Trophoblast cell (in vitro differentiated cells and primary cell): ENCODE results near the gene CFHR3.
"Not testable (repeated sequence)": the region's sequence is repeated elsewhere in the genome, so short reads cannot be mapped to it uniquely, and the experiment has no call there.

ENCODE experiments used
- DNase-seq, 2 donors: peaks; one replicate each; pipeline ENCODE4 v3.0.0-alpha.2; 2016
- H2AFZ ChIP-seq: 2 replicates; pipeline ENCODE4 v1.6.1; 2013; ENCODE audit warnings: low read length, moderate library complexity, mild to moderate bottlenecking; ENCODE audit not compliant: insufficient read depth, poor library complexity
- H2AK5ac ChIP-seq: 2 replicates; pipeline ENCODE4 v1.6.1; 2013; ENCODE audit warnings: mild to moderate bottlenecking, low read length
- H2BK120ac ChIP-seq: 2 replicates; pipeline ENCODE4 v1.6.1; 2013; ENCODE audit warnings: low read length, mild to moderate bottlenecking, moderate library complexity; ENCODE audit not compliant: insufficient read depth, poor library complexity
- H2BK12ac ChIP-seq: 2 replicates; pipeline ENCODE4 v1.6.1; 2013; ENCODE audit warnings: mild to moderate bottlenecking, low read length, moderate library complexity
- H2BK5ac ChIP-seq: 2 replicates; pipeline ENCODE4 v1.6.1; 2013; ENCODE audit warnings: low read length, low read depth, moderate library complexity, mild to moderate bottlenecking; ENCODE audit not compliant: poor library complexity
- H3K14ac ChIP-seq: 2 replicates; pipeline ENCODE4 v1.6.1; 2013; ENCODE audit warnings: mild to moderate bottlenecking, low read length
- H3K18ac ChIP-seq: 2 replicates; pipeline ENCODE4 v1.6.1; 2013; ENCODE audit warnings: mild to moderate bottlenecking, low read length
- H3K23ac ChIP-seq: 2 replicates; pipeline ENCODE4 v1.6.1; 2013; ENCODE audit warnings: low read length
- H3K27ac ChIP-seq: 2 replicates; pipeline ENCODE4 v1.5.1; 2013; ENCODE audit warnings: low read depth, mild to moderate bottlenecking, inconsistent platforms, low read length, moderate library complexity
- H3K27me3 ChIP-seq: 2 replicates; pipeline ENCODE4 v1.6.1; 2013; ENCODE audit warnings: inconsistent platforms, mild to moderate bottlenecking, low read length, moderate library complexity; ENCODE audit not compliant: insufficient read depth
- H3K36me3 ChIP-seq, 2 experiments: 1 replicate in 1 of 2; 2 replicates in 1 of 2; pipeline ENCODE4 v1.6.1; 2013; ENCODE audit warnings: low read length in 2 of 2, mild to moderate bottlenecking in 2 of 2, moderate library complexity in 1 of 2; ENCODE audit not compliant: insufficient read depth in 2 of 2, control insufficient read depth in 1 of 2
- H3K4ac ChIP-seq: 2 replicates; pipeline ENCODE4 v1.6.1; 2013; ENCODE audit warnings: low read depth, mild to moderate bottlenecking, low read length, moderate library complexity
- H3K4me1 ChIP-seq, 2 experiments: 1 replicate in 1 of 2; 2 replicates in 1 of 2; pipeline ENCODE4 v1.6.1; 2013; ENCODE audit warnings: low read length in 2 of 2, mild to moderate bottlenecking in 2 of 2, moderate library complexity in 1 of 2; ENCODE audit not compliant: insufficient read depth in 2 of 2, control insufficient read depth in 1 of 2
- H3K4me2 ChIP-seq: 2 replicates; pipeline ENCODE4 v1.6.1; 2013; ENCODE audit warnings: inconsistent platforms, mild to moderate bottlenecking, low read length, moderate library complexity
- H3K4me3 ChIP-seq: 2 replicates; pipeline ENCODE4 v1.5.1; 2013; ENCODE audit warnings: mild to moderate bottlenecking, low read depth, low read length, inconsistent platforms
- H3K79me1 ChIP-seq: one replicate; pipeline ENCODE4 v1.6.1; 2013; ENCODE audit warnings: low read length
- H3K79me2 ChIP-seq: 2 replicates; pipeline ENCODE4 v1.6.1; 2013; ENCODE audit warnings: low read length, mild to moderate bottlenecking; ENCODE audit not compliant: control insufficient read depth, insufficient read depth, poor library complexity
- H3K9ac ChIP-seq: 2 replicates; pipeline ENCODE4 v1.6.1; 2013; ENCODE audit warnings: mild to moderate bottlenecking, low read length
- H3K9me3 ChIP-seq: 2 replicates; pipeline ENCODE4 v1.6.1; 2013; ENCODE audit warnings: low read depth, mild to moderate bottlenecking, control low read depth, inconsistent platforms, low read length; ENCODE audit not compliant: insufficient read depth
- H4K12ac ChIP-seq: 2 replicates; pipeline ENCODE4 v1.6.1; 2013; ENCODE audit warnings: low read depth, mild to moderate bottlenecking, low read length, moderate library complexity
- H4K8ac ChIP-seq: 2 replicates; pipeline ENCODE4 v1.6.1; 2013; ENCODE audit warnings: low read depth, mild to moderate bottlenecking, low read length, moderate library complexity
- H4K91ac ChIP-seq: one replicate; pipeline ENCODE4 v1.6.1; 2013; ENCODE audit warnings: low read depth, mild to moderate bottlenecking, low read length, moderate library complexity
- WGBS: extraction: QIAGEN DNeasy Blood & Tissue Kit; methylation state at CpG from one replicate; pipeline ENCODE4 v1.1.7; 2013; ENCODE audit warnings: missing lambda C conversion rate; ENCODE audit not compliant: insufficient read length, insufficient coverage; ENCODE audit errors: extremely low coverage; 5-methylcytosine and 5-hydroxymethylcytosine counted together

The CFHR3 gene

DNA sequence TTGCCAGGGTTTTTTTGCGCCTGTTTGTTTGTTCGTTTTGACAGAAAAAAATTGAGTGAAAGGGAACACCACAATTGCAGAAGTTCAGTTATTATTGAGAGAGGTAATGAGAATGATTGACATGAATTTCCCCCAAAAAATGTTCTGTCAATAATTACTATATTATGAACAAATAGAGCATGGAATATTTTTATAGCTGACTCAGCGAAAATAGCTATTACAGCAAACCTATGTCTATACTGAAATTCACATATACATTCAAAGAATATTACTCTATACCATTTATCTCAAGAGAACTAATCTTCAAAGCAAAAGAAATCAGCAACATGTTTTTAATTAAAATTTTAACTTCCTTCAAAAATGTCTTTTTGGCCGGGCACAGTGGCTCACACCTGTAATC, 4.8 kb upstream of the CFHR3 start:
- not testable (repeated sequence) for H3K79me1 ChIP-seq, H3K36me3 ChIP-seq, H3K27me3 ChIP-seq, H3K27ac ChIP-seq, H2AK5ac ChIP-seq, H2BK12ac ChIP-seq, H2AFZ ChIP-seq, H3K9me3 ChIP-seq, H3K23ac ChIP-seq, H3K79me2 ChIP-seq, H3K9ac ChIP-seq, H3K18ac ChIP-seq, H3K14ac ChIP-seq, DNase-seq, H4K91ac ChIP-seq, H3K4me3 ChIP-seq, H2BK120ac ChIP-seq, H2BK5ac ChIP-seq, H3K4me2 ChIP-seq, H4K8ac ChIP-seq, H3K4me1 ChIP-seq, H4K12ac ChIP-seq, H3K4ac ChIP-seq
- no CpG with 5 or more reads among the region's 4 CpGs for WGBS

- H3K9ac ChIP-seq: no peak overlapping the region
- no peak overlapping the region for H3K4me2 ChIP-seq
- no peaks in the 10 kb centered on the region for H3K9me3 ChIP-seq
- H4K91ac ChIP-seq: no peak overlapping the region
- H3K4ac ChIP-seq: no peak overlapping the region
- no peak overlapping the region for H4K8ac ChIP-seq
- H3K4me3 ChIP-seq: no peak overlapping the region
- WGBS: no CpG with 5 or more reads among the region's 1 CpG
- H3K18ac ChIP-seq: no peak overlapping the region
- H2BK12ac ChIP-seq: no peak overlapping the region
- no peak overlapping the region for H3K23ac ChIP-seq
- no peak overlapping the region for H2BK5ac ChIP-seq
- H2BK120ac ChIP-seq: no peak overlapping the region
- H3K27me3 ChIP-seq: no peaks in the 10 kb centered on the region
- H2AK5ac ChIP-seq: no peak overlapping the region
- H3K36me3 ChIP-seq: no peaks in the 10 kb centered on the region
- no peak overlapping the region for H2AFZ ChIP-seq
- no peaks in the 10 kb centered on the region for H3K4me1 ChIP-seq
- no peaks in the 10 kb centered on the region for H3K79me2 ChIP-seq
- DNase-seq: no peak
- no peak overlapping the region for H3K27ac ChIP-seq
- H3K79me1 ChIP-seq: no peaks in the 10 kb centered on the region
- no peak overlapping the region for H3K14ac ChIP-seq
- no peak overlapping the region for H4K12ac ChIP-seq
These were observed 927 bp upstream of the CFHR3 start for GRCh38 chr1:196773713-196774112.

GRCh38 chr1:196774175-196774574, 465 bp upstream of the CFHR3 start:
- Histone ChIP-seq H3K36me3 (no peaks in the 10 kb centered on the region), H2AK5ac (no peak overlapping the region), H2BK5ac (no peak overlapping the region), H3K18ac (no peak overlapping the region), H3K79me1 (no peaks in the 10 kb centered on the region), H3K9me3 (no peaks in the 10 kb centered on the region), H4K91ac (no peak overlapping the region), H3K27ac (no peak overlapping the region), H2BK12ac (no peak overlapping the region), H2AFZ (no peak overlapping the region), H3K23ac (no peak overlapping the region), H3K4ac (no peak overlapping the region), H3K4me3 (no peak overlapping the region), H3K9ac (no peak overlapping the region), H3K27me3 (no peaks in the 10 kb centered on the region), H3K14ac (no peak overlapping the region), H3K4me2 (no peak overlapping the region), H2BK120ac (no peak overlapping the region), H4K8ac (no peak overlapping the region), H3K4me1 (no peaks in the 10 kb centered on the region), H3K79me2 (no peaks in the 10 kb centered on the region), H4K12ac (no peak overlapping the region)
- DNase-seq: no peak
- WGBS: no CpG with 5 or more reads among the region's 2 CpGs

DNA sequence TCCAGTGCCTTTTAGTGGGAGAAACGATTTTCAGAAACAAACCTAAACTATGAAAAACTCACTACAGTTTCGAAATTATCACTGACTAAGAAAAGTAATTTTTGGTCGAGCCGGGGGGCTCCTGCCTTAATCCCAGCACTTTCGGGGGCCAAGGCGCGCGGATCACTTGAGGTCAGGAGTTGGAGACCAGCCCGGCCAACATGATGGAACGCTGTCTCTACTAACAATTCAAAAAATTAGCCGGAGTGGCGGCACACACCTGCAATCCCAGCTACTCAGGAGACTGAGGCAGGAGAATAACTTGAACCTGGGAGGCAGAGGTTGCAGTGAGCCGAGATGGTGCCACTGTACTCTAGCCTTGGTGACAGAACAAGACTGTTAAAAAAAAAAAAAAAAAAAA, 3.0 kb downstream of the CFHR3 start:
- Histone ChIP-seq H3K4me1 (no peaks in the 10 kb centered on the region), H2AK5ac (no peak overlapping the region), H3K4ac (no peak overlapping the region), H3K27ac (no peak overlapping the region), H4K12ac (no peak overlapping the region), H3K4me3 (no peak overlapping the region), H3K9me3 (no peaks in the 10 kb centered on the region), H3K23ac (no peak overlapping the region), H3K14ac (no peak overlapping the region), H4K8ac (no peak overlapping the region), H3K4me2 (no peak overlapping the region), H3K36me3 (no peaks in the 10 kb centered on the region), H3K9ac (no peak overlapping the region), H2BK5ac (no peak overlapping the region), H2AFZ (no peak overlapping the region), H3K79me2 (no peaks in the 10 kb centered on the region), H3K27me3 (no peaks in the 10 kb centered on the region), H3K79me1 (no peaks in the 10 kb centered on the region), H2BK12ac (no peak overlapping the region), H2BK120ac (no peak overlapping the region), H3K18ac (no peak overlapping the region), H4K91ac (no peak overlapping the region)
- WGBS: no CpG with 5 or more reads among the region's 13 CpGs
- DNase-seq: no peak
